Activated CD4-positive, alpha-beta T cell treated with anti-CD3 and anti-CD28 coated beads for 48 hours (primary cell): ENCODE results near the gene ORMDL2.
"Not testable (repeated sequence)": the region's sequence is repeated elsewhere in the genome, so short reads cannot be mapped to it uniquely, and the experiment has no call there.

Source experiments
- DNase-seq: peaks from one replicate; pipeline ENCODE4 v3.0.0-alpha.2; 2020

ORMDL2 gene

DNA sequence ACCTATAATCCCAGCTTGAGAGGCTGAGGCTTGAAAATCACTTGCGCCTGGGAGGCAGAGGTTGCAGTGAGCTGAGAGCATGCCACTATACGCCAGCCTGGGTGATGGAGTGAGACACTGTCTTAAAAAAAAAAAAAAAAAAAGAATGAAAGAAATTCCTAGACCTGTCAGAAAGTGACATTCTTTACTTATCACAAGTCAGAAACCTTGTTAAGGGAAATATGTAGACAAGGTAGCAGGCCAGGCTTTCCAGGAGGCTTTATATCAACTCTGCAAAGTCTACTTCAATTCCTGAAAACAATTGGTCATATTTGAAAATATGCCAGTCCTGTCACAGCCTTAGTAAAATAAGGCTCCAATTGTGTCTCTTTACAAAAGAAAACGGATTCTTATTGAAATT, 44.0 kb downstream of the ORMDL2 start:
- no peak for DNase-seq

- no peak for DNase-seq
These were observed 44.4 kb downstream of the ORMDL2 start for GRCh38 chr12:55862286-55862685.

DNA sequence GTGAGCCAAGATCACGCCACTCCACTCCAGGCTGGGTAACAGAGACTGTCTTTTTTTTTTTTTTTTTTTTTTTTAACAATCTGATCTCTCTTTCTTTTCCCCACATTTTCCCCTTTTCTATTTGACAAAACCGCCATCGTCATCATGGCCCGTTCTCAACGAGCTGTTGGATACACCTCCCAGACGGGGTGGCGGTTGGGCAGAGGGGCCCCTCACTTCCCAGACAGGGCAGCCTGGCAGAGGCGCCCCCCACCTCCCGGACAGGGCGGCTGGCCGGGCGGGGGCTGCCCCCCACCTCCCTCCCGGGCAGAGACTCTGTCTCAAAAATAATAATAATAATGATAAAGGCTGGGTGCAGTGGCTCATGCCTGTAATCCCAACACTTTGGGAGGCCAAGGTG, 45.1 kb downstream of the ORMDL2 start:
- DNase-seq, result not testable (repeated sequence)

DNA sequence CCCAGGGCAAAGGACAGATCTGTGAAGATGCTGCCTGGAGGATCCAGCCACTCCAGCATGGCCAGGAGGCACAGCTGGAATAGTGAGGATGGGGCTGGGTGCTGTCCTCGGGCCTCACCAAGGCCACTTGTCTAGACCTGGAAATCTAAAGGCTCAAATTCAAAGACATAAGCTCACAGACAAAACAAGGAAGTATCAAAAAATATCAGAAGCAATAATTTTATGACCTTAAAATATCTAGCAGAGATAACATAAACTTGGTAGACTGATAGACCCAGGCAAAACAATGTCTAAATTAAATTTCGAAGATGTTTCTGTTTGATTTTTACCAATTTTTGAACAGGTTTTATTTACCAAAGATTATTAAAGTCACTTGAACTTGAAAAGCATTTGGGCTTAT, 47.5 kb downstream of the ORMDL2 start:
- no peak for DNase-seq

DNA sequence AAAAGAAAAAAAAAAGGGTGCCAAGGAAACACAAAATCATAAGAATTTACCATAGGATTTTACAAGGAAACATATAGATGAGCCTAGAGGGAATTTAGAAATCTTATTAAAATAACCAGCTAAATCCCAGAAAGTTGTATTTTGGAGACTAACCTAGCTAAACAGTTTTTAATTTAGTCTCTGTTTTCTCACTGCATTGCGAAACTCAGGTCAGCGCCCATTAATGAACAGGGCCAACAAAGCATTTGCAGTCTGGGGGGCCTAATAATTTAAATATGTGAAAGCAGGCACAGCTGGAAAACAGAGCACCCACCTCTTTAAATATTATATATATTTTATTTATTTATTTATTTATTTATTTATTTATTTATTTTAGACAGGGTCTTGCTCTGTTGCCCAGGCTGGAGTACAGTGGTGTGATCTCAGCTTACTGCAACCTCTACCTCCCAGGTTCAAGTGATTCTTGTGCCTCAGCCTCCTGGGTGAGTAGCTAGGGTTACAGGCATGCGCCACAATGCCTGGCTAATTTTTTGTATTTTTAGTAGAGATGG, 48.7 kb downstream of the ORMDL2 start:
- DNase-seq, result not testable (repeated sequence)
